Ishikawa (cell line): Measurements from ENCODE around the gene ABCG5.

Experiments
- CEBPB ChIP-seq: IDR thresholded peaks from 2 replicates; pipeline ENCODE4 v1.6.1; 2012
- CREB1 ChIP-seq: IDR thresholded peaks from 2 replicates; pipeline ENCODE4 v1.6.1; 2012; ENCODE audit warnings: low read depth
- EGR1 ChIP-seq: IDR thresholded peaks from 2 replicates; pipeline ENCODE4 v1.6.1; 2012
- EP300 ChIP-seq: IDR thresholded peaks from 2 replicates; pipeline ENCODE4 v1.6.1; 2012; ENCODE audit warnings: borderline replicate concordance
- FOXM1 ChIP-seq: IDR thresholded peaks from 2 replicates; pipeline ENCODE4 v1.6.1; 2012; ENCODE audit warnings: low read depth, borderline replicate concordance
- MAX ChIP-seq: IDR thresholded peaks from 2 replicates; pipeline ENCODE4 v1.6.1; 2012
- NFIC ChIP-seq: IDR thresholded peaks from 2 replicates; pipeline ENCODE4 v1.6.1; 2012
- RAD21 ChIP-seq: IDR thresholded peaks from 2 replicates; pipeline ENCODE4 v1.6.1; 2012; ENCODE audit warnings: low read depth
- REST ChIP-seq: IDR thresholded peaks from 2 replicates; pipeline ENCODE4 v1.6.1; 2012; ENCODE audit warnings: low read depth, mild to moderate bottlenecking
- TAF1 ChIP-seq: IDR thresholded peaks from 2 replicates; pipeline ENCODE4 v1.6.1; 2012; ENCODE audit warnings: low read depth, mild to moderate bottlenecking
- TCF12 ChIP-seq: IDR thresholded peaks from 2 replicates; pipeline ENCODE4 v1.6.1; 2012; ENCODE audit warnings: low read depth
- TEAD4 ChIP-seq: IDR thresholded peaks from 2 replicates; pipeline ENCODE4 v1.6.1; 2012
- USF1 ChIP-seq: IDR thresholded peaks from 2 replicates; pipeline ENCODE4 v1.6.1; 2012
- YY1 ChIP-seq: IDR thresholded peaks from 2 replicates; pipeline ENCODE4 v1.6.1; 2012; ENCODE audit warnings: low read depth
- ZBTB7A ChIP-seq: IDR thresholded peaks from 2 replicates; pipeline ENCODE4 v1.6.1; 2012; ENCODE audit warnings: low read depth

The ABCG5 gene

GRCh38 chr2:43773876-43774613 is 64.6 kb downstream of the ABCG5 start, which contains the start of gene DYNC2LI1:
DYNC2LI1 (plus strand) TSS chr2:43774039; CDS start chr2:43774139, 100 bp downstream.
- TF ChIP-seq CREB1 (peak; percentile 78), YY1 (peak; percentile 55; the same call in 1 of the 2 replicates), TCF12 (peak; percentile 34; the same call in 1 of the 2 replicates), TEAD4 (peak; percentile 19; the same call in 1 of the 2 replicates), MAX (peak; percentile 79), USF1 (no peak), TAF1 (peak; percentile 66; the same call in 1 of the 2 replicates), REST (no peak), ZBTB7A (0 out of 2 replicates have a peak, but pooled peaks have one; percentile 2), EGR1 (no peak)

GRCh38 chr2:43766006-43766405 is 72.6 kb downstream of the ABCG5 start:
- 0 out of 2 replicates have a peak, but pooled peaks have one; percentile 24 for TF ChIP-seq FOXM1
- TF ChIP-seq CEBPB, result no peak
- TF ChIP-seq TEAD4, result peak; percentile 77
- TF ChIP-seq EP300, result peak; percentile 50; the same call in 1 of the 2 replicates
- TF ChIP-seq MAX, result 0 out of 2 replicates have a peak, but pooled peaks have one; percentile 14
- TF ChIP-seq TCF12, result peak; percentile 40; the same call in 1 of the 2 replicates
- TF ChIP-seq NFIC, result no peak

GRCh38 chr2:43764086-43764705 is 74.4 kb downstream of the ABCG5 start:
- TF ChIP-seq NFIC (no peak), REST (no peak), TEAD4 (no peak), TAF1 (no peak), USF1 (no peak), CREB1 (no peak)

- TF ChIP-seq RAD21 (no peak), TAF1 (no peak), REST (no peak), EGR1 (no peak), YY1 (no peak), MAX (no peak), FOXM1 (no peak), ZBTB7A (no peak), EP300 (no peak), USF1 (no peak)
Measured at GRCh38 chr2:43763091-43763490, 75.5 kb downstream of the ABCG5 start.
